GM21576 (cell line): ENCODE results near the gene SLC22A5.

Source experiments
- ATAC-seq: cut with Tn5 transposase; IDR thresholded peaks from one replicate; pipeline ENCODE4 v1.9.1; 2021; ENCODE audit warnings: mild to moderate bottlenecking, moderate library complexity; ENCODE audit not compliant: unreplicated experiment

SLC22A5 gene

DNA sequence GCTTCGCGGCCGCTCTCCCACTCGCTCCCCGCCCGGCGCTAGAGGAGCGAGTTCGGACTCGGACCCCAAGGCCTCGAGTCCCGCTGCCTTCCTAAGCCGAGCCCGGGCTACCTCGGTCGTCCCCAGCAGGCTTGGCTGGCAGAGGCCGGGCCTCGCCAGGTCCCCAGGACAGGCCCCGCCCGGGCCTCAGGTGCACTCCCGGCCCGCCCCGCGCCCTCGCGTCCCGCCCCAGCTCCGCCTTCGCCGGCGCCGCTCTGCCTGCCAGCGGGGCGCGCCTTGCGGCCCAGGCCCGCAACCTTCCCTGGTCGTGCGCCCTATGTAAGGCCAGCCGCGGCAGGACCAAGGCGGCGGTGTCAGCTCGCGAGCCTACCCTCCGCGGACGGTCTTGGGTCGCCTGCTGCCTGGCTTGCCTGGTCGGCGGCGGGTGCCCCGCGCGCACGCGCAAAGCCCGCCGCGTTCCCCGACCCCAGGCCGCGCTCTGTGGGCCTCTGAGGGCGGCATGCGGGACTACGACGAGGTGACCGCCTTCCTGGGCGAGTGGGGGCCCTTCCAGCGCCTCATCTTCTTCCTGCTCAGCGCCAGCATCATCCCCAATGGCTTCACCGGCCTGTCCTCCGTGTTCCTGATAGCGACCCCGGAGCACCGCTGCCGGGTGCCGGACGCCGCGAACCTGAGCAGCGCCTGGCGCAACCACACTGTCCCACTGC lies at the start of gene SLC22A5:
Gene SLC22A5, plus strand, starts transcription at position 237 of the 707 bp plus-strand sequence. Its CDS starts 263 bp downstream, at position 500.
- ATAC-seq, result peak; percentile 86

GRCh38 chr5:132319975-132320374 lies 49.5 kb upstream of the SLC22A5 start:
- no peak for ATAC-seq

DNA sequence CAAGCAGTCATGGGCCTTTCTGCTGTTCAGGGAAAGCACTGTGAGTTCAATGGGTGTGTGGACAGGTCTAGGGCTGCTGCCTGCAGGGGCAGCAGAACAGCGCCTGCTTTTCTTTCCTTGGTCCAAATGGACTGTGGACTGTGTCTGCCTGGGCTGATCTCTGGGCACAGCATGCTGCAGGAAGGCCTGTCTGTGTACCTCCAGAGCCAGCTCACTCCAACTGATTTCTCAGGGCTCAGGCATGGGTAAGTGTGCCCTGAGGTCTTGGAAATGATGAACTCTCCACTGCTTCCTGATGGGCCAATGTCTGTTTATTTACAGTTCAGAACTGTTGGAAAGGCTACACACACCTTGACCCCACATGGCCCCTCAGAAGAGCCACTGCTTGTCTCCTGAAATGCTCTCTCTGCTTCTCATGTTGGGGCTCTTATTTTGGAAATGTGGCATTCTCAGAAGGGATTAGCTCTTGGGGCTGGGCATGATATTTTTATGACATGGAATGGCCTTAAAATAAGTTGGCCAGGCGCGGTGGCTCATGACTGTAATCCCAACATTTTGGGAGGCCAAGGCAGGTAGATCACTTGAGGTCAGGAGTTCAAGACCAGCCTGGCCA lies 48.3 kb upstream of the SLC22A5 start:
- ATAC-seq, result no peak

GRCh38 chr5:132322266-132322665 lies 47.2 kb upstream of the SLC22A5 start:
- no peak for ATAC-seq

DNA sequence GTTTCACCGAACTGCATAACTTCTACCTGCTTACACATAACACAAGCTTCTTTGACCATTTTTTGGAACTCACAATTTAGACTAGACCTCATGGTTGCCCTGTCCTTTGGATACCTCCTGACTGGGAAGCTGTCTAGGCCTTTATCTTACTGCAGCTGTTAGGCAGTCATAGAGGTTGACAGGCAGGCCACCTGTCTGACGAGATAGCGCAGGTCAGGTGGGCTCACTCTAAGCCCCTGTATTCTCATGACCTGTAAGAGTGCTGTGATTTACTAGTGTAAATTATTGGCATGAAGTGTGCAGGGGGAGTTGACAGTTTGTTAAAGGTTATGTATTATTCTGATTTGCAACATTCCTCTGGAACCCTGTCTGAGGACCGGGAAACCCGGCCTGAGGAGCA lies 46.3 kb upstream of the SLC22A5 start:
- ATAC-seq, result no peak

GRCh38 chr5:132325691-132326090 lies 43.8 kb upstream of the SLC22A5 start:
- ATAC-seq, result no peak

DNA sequence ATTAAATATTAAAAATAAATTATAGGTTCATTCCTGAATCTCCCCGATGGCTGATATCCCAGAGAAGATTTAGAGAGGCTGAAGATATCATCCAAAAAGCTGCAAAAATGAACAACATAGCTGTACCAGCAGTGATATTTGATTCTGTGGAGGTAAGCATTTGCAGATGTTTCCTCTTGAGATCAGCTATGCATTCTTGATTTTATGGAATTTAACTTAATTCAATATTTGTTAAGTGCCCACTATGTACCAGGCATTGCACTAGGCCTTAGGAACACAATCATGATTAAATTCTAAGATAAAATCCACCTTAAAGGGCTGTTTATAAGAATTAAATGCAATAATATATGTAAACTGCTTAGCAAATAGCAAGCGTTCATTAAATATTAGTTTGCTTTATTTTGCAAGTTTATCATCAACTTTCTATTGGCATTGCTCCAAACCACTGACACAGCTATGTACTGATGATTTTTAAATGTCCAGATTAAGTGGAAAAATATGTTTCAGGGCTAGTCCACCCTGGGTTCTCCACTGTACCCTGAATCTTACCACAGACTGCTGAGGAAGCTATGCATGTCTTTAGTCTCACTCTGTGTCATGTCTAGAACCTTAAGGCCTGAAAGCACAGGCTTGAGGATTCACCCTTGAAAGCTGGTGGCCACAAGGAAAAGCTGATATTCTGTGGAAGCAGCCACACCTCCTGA lies 42.1 kb upstream of the SLC22A5 start:
- no peak for ATAC-seq

DNA sequence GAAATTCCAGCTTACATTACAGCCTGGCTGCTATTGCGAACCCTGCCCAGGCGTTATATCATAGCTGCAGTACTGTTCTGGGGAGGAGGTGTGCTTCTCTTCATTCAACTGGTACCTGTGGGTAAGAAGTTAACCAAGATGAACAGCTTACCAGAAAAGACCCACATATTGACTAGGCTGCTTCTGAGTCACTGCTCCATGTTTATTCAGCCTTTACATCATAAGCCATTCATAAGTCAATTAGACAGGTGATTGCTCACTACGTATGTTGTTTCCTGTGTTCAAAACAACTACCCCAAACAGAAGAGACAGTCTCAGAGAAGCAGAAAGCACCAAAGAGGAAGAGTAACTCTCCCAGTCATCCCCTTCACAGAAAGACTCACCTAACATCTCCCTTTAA lies 34.7 kb upstream of the SLC22A5 start:
- ATAC-seq, result no peak

- no peak for ATAC-seq
These were observed 34.1 kb upstream of the SLC22A5 start for GRCh38 chr5:132335402-132335801.

GRCh38 chr5:132339502-132339901 lies 30.0 kb upstream of the SLC22A5 start:
- no peak for ATAC-seq

DNA sequence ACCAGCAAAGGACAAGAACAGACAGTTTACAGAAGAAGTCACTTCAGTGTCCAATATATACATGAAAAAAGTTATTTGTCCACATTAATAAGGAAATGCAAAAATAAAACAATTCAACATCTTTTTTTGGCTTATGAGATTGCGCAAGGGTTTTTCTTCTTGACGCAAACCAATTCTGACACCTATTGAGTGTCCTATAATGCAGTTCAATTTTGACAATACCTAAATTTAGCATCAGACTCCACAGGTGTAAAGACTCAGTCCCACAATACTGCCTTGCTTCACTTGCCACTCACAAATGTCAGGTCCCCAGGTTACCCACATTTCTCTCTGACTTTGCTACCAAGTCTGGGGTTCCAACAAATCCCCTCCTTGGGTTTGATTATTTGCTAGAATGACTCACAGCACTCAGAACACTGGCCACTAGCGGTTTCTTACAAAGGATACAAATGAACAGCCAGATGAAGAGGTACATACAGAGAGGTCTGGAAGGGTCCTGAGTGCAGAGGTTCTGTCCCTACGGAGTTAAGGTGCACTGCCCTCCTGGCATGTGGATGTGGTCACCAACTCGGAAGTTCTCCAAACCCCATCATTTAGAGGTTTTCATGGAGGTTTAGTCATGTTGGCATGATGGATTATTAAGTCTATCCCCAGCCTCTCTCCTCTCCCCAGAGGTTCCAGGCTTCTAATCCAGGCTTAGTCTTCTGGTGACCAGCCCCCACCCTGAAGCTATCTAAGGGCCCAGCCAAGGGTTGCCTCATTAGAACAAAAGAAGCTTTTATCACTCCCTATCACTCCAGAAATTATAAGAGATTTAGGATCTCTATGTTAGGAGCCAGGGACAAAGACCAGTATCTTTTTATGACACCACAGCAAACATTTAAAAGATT lies 27.0 kb upstream of the SLC22A5 start:
- ATAC-seq, result no peak

GRCh38 chr5:132344775-132345514 lies 24.6 kb upstream of the SLC22A5 start:
- ATAC-seq, result no peak

DNA sequence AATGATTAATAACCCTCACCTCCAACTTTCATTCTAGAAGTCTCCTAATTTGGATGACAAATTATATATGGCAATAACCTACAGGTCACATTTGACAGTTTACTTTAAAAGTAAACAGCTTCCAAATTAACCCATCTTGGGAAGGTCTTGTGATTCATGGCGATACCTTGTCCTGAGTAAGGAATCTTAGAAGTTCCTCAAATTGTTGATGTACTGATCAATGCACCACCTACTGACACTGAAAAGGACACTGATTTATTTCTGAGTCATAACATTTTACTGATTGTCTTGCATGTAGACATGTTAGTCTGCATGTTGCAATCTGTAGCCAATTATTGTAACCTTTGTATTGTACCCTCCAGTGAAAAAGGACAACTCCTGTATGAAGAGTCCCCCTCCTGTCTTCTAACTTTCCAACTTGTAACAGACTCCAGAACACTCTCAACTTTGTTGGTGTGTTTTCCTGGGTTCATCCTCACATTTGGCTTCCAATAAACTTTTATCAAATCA lies 16.0 kb upstream of the SLC22A5 start:
- no peak for ATAC-seq

- ATAC-seq, result no peak
These were observed 14.9 kb upstream of the SLC22A5 start for GRCh38 chr5:132354381-132355139.

DNA sequence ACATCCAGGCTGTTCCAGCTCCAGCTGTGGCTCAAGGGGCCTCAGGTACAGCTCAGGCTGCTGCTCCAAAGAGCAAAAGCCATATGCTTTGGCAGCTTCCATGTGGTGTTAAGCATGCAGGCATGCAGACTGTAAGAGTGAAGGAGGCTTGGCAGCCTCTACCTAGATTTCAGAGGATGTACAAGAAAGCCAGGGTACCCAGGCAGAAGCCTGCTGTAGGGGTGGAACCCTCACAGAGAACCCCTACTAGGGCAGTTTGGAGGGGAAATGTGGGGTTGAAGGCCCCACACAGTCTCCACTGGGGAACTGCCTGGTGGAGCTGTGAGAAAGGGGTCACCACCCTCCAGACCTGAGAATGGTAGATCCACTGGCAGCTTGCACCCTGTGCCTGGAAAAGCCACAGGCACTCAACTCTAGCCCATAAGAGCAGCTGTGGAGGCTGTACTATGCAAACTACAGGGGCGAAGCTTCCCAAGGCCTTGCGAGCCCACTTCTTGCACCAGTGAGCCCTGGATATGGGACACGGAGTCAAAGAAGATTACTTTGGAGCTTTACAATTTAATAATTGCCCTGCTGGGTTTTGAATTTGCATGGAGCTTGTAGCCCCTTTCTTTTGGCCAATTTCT lies 14.3 kb upstream of the SLC22A5 start:
- ATAC-seq, result no peak

GRCh38 chr5:132358775-132359174 lies 10.7 kb upstream of the SLC22A5 start:
- ATAC-seq, result no peak

DNA sequence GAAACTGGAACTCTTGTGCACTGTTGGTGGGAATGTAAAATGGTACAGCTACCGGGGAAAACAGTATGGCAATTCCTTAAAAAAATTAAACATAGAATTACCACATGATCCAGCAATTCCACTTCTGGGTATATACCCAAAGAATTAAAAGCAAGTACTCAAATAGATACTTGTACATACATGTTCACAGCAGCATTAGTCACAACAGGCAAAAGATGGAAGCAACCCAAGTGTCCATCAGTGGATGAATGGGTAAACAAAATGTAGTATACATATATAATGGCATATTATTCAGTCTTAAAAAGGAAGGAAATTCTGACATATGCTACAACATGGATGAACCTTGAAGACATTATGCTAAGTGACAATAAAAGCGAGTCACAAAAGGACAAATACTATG lies 7.4 kb upstream of the SLC22A5 start:
- ATAC-seq, result no peak

- ATAC-seq, result no peak
These were observed 5.9 kb upstream of the SLC22A5 start for GRCh38 chr5:132363431-132364112.
